LNCaP clone FGC (cell line): ENCODE results near the gene EPB41L4A.
A peak's percentile ranks its signal among the peaks of the same experiment; 100 is the strongest.

Source experiments
- DNase-seq: peaks from one replicate; pipeline ENCODE4 v3.0.0-alpha.2; 2011; ENCODE audit warnings: low read depth
- H3K4me3 ChIP-seq: 2 replicates; pipeline ENCODE4 v1.5.1; 2011; ENCODE audit warnings: mild to moderate bottlenecking, low read depth, low read length, control low read depth
- CTCF ChIP-seq: IDR thresholded peaks from 2 replicates; pipeline ENCODE4 v1.5.1; 2012; ENCODE audit warnings: mild to moderate bottlenecking; ENCODE audit not compliant: control insufficient read depth, insufficient read depth; ENCODE audit errors: extremely low read depth

EPB41L4A gene

GRCh38 chr5:112245656-112246055 is 173.4 kb downstream of the EPB41L4A start:
- TF ChIP-seq CTCF: 0 out of 2 replicates have a peak, but pooled peaks have one; percentile 16
- H3K4me3 ChIP-seq: no peak overlapping the region
- no peak for DNase-seq

GRCh38 chr5:112239996-112240395 is 179.1 kb downstream of the EPB41L4A start:
- H3K4me3 ChIP-seq: no peak overlapping the region
- no peak for DNase-seq
- TF ChIP-seq CTCF: peak; percentile 28

DNA sequence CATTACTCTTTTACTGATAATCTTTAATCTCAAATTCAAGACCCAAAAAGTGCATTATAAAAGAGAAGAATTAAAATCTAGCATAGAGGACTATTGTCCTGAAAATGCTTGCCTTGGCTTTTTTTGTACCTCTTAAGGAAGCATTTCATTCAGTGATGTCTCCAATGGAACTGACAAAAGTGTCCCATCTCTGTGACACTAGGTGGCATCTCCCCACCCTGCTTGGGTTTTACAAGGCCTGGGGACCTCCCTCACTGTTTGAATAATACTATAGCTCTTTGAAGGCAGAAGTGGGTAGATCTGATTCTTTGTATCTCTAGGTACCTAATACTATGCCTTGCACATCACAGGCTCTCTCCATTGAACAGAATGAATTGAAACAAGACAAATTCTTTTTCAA is 180.6 kb downstream of the EPB41L4A start:
- no peak for TF ChIP-seq CTCF
- no peak for DNase-seq
- no peak overlapping the region for H3K4me3 ChIP-seq

GRCh38 chr5:112237456-112237855 is 181.6 kb downstream of the EPB41L4A start:
- no peak overlapping the region for H3K4me3 ChIP-seq
- no peak for DNase-seq
- TF ChIP-seq CTCF: no peak

GRCh38 chr5:112234000-112234399 is 185.1 kb downstream of the EPB41L4A start:
- TF ChIP-seq CTCF: no peak

GRCh38 chr5:112232667-112233066 is 186.4 kb downstream of the EPB41L4A start:
- no peak for DNase-seq
- no peak overlapping the region for H3K4me3 ChIP-seq
- no peak for TF ChIP-seq CTCF

More at GRCh38 chr5:112234000-112234399, 185.1 kb downstream of the EPB41L4A start:
- no peak for DNase-seq
- H3K4me3 ChIP-seq: no peak overlapping the region

DNA sequence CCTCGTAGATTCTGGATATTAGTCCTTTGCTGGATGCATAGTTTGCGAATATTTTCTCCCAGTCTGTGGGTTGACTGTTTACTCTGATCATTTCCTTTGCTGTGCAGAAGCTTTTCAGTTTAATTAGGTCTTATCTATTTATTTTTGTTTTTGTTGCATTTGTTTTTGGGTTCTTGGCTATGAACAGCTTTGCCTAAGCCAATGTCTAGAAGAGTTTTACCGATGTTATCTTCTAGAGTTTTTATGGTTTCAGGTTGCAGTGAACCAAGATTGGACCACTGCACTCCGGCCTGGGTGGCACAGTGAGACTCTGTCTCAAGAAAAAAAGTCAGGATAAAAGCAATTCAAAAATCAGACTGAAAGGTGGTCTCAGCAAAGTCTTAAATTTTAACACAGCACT is 188.5 kb downstream of the EPB41L4A start:
- H3K4me3 ChIP-seq: no peak overlapping the region
- DNase-seq: peak; percentile 77
- TF ChIP-seq CTCF: no peak
